Measurements from ENCODE around the gene SLC35D2. TPM values are rescaled to one million over a fixed set of nuclear protein-coding genes. Genes with fewer than 3 reads are reported as not detected.
A peak's percentile ranks its signal among the peaks of the same experiment; 100 is the strongest.

SLC35D2 gene
- total and polyA plus RNA-seq, 8 donors: 13.9 to 27.5 (median 21.2) TPM

DNA sequence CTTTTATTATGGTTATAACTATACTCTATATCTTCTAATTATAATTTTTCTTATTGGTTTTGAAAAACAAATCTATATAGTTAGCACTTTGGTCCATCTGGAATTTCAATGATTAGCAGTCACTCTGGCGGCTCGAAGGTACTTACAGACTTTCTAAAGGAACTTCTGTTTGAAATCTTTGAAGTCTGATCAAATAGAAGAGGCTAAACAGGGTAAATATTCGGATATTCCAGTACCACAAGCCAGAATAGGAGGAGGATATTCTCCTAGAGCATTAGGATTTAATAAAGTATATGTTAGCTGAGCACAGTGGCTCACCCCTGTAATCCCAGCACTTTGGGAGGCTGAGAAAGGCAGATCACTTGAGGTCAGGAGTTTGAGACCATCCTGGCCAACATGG lies 42.8 kb downstream of the SLC35D2 start:
- peaks cover 0 to 22% (median 0%) of the 10 kb centered on the region in 3 donors for H3K4me1 ChIP-seq
- no peak overlapping the region for H3K4me3 ChIP-seq
- ATAC-seq (no peak), FAIRE-seq (no peak), DNase-seq (no peak)
- TF ChIP-seq, protein P1, sequence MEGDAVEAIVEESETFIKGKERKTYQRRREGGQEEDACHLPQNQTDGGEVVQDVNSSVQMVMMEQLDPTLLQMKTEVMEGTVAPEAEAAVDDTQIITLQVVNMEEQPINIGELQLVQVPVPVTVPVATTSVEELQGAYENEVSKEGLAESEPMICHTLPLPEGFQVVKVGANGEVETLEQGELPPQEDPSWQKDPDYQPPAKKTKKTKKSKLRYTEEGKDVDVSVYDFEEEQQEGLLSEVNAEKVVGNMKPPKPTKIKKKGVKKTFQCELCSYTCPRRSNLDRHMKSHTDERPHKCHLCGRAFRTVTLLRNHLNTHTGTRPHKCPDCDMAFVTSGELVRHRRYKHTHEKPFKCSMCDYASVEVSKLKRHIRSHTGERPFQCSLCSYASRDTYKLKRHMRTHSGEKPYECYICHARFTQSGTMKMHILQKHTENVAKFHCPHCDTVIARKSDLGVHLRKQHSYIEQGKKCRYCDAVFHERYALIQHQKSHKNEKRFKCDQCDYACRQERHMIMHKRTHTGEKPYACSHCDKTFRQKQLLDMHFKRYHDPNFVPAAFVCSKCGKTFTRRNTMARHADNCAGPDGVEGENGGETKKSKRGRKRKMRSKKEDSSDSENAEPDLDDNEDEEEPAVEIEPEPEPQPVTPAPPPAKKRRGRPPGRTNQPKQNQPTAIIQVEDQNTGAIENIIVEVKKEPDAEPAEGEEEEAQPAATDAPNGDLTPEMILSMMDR (IDR thresholded peaks at IDR 0.05): no peak
- H3K27me3 ChIP-seq: no peaks in the 10 kb centered on the region
- H3K9me3 ChIP-seq: no peaks in the 10 kb centered on the region
- H3K27ac ChIP-seq: peak overlapping the region in 1 of 4 donors; percentile 72
- H3K36me3 ChIP-seq: no peaks in the 10 kb centered on the region
- intact Hi-C loops (cut with DNase I): no loop called here
- WGBS, 2 donors: 81 to 93% methylated on average over 3 of the region's 3 CpGs

DNA sequence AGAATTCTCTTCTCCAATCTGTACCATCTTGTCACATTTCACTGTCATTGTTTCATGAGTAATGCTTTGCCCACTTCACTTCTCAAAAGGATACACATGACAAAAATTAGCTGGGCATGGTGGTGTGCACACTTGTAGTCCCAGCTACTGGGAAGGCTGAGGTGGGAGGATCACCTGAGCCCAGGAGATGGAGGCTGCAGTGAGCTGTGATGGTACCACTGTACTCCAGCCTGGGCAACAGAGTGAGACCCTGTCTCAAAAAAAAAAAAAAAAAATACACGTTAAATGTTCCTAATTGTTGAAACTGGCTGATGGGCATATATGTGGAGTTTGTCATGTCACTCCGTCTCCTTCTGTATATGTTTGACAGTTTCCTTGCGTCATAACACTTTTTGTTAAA lies 45.2 kb downstream of the SLC35D2 start:
- WGBS, 2 donors: 95 to 98% methylated on average over 3 of the region's 3 CpGs
- Histone ChIP-seq H3K36me3 (no peaks in the 10 kb centered on the region), H3K4me3 (no peak overlapping the region), H3K27ac (no peak overlapping the region), H3K9me3 (no peaks in the 10 kb centered on the region), H3K27me3 (no peaks in the 10 kb centered on the region), H3K4me1 (peaks cover 0 to 14% (median 0%) of the 10 kb centered on the region in 3 donors)
- ATAC-seq (no peak), FAIRE-seq (no peak), DNase-seq (no peak)
- intact Hi-C loops (cut with DNase I): loop anchor here in 1 of 3 donors (10.0 kb wide), 1 partner anchor 327 kb away; no protein-coding TSS in a partner anchor
- TF ChIP-seq, protein P1 (IDR thresholded peaks at IDR 0.05): no peak

DNA sequence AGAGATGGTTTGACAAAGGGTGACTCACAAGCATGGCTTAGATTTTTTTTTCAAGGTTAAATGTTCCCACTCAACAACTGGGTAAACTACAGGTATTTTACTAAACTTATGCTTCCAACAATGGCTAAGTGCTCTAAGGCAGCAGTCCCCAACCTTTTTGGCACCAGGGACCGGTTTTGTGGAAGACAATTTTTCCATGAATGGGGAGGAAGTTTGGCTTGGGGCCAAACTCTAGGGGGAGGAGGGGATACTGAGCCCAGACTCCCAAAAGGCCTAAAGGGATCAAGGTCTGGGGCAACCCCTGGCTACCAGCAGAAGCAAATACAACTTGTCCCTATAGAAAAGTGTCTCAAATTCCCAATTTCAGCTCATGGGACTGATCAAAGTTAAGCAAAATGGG lies 49.6 kb downstream of the SLC35D2 start:
- 59 to 90% methylated on average over 1 of the region's 1 CpG for WGBS, 2 donors
- no peak for ATAC-seq

DNA sequence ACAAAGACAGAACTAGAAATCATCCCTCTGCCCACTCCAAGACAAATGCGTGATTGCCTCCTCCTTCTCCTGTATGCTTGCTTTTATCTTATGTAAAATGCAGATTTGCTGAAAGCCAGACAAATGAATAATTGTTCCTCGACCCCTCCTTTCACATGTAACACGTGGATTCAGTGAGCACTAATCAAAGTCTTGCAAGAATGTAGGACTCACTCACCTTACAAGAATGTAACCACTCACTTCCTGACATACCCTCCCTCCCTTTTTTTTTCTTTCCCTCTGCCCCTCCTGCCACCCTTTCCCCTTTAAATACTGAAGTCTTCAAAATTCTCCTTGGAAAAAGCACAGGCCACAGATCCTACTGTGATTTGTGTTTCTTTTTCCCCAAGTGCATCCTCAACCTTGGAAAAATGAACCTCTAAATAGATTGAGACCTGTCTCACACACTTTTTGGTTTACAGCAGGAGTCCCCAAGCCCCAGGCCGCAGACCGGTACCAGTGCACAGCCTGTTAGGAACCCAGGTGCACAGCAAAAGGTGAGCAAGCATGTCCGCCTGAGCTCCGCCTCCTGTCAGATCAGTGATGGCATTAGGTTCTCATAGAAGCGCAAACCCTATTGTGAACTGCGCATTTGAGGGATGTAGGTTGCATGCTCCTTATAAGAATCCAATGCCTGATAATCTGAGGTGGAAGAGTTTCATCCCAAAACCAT lies 52.1 kb downstream of the SLC35D2 start:
- WGBS, 2 donors: 93% methylated on average over 9 of the region's 9 CpGs
- FAIRE-seq (no peak), ATAC-seq (no peak), DNase-seq (no peak)
- TF ChIP-seq, protein P1 (IDR thresholded peaks at IDR 0.05): no peak
- H3K27me3 ChIP-seq: no peaks in the 10 kb centered on the region
- no peaks in the 10 kb centered on the region for H3K9me3 ChIP-seq
- intact Hi-C loops (cut with DNase I): loop anchor here in 1 of 3 donors (10.0 kb wide), 1 partner anchor 333 kb away; no protein-coding TSS in a partner anchor
- no peaks in the 10 kb centered on the region for H3K4me1 ChIP-seq
- H3K4me3 ChIP-seq: no peak overlapping the region
- H3K36me3 ChIP-seq: no peaks in the 10 kb centered on the region
- H3K27ac ChIP-seq: no peak overlapping the region

More for the DNA sequence above, 49.6 kb downstream of the SLC35D2 start:
- FAIRE-seq: no peak
- Histone ChIP-seq H3K27me3 (no peaks in the 10 kb centered on the region), H3K4me1 (peaks cover 0 to under 1% (median 0%) of the 10 kb centered on the region in 3 donors), H3K36me3 (no peaks in the 10 kb centered on the region), H3K9me3 (no peaks in the 10 kb centered on the region), H3K4me3 (no peak overlapping the region), H3K27ac (no peak overlapping the region)
- TF ChIP-seq, protein P1 (IDR thresholded peaks at IDR 0.05): no peak
- intact Hi-C loops (cut with DNase I): loop anchor here in 1 of 3 donors (10.0 kb wide), 1 partner anchor 331 kb away; no protein-coding TSS in a partner anchor
- DNase-seq: no peak

All from pancreas (tissue), 10 donors.